NT2/D1 (cell line): ENCODE results near the gene MAGEH1.

Experiments used
- SUZ12 ChIP-seq: IDR thresholded peaks from 2 replicates; pipeline ENCODE4 v1.6.1; 2011; ENCODE audit not compliant: insufficient read length, insufficient read depth; ENCODE audit errors: extremely low read depth
- YY1 ChIP-seq: IDR thresholded peaks from 2 replicates; pipeline ENCODE4 v1.6.1; 2011; ENCODE audit not compliant: insufficient read length, insufficient read depth
- ZNF274 ChIP-seq: IDR thresholded peaks from 2 replicates; pipeline ENCODE4 v1.6.1; 2011; ENCODE audit warnings: mild to moderate bottlenecking, low read depth, low read length

DNA sequence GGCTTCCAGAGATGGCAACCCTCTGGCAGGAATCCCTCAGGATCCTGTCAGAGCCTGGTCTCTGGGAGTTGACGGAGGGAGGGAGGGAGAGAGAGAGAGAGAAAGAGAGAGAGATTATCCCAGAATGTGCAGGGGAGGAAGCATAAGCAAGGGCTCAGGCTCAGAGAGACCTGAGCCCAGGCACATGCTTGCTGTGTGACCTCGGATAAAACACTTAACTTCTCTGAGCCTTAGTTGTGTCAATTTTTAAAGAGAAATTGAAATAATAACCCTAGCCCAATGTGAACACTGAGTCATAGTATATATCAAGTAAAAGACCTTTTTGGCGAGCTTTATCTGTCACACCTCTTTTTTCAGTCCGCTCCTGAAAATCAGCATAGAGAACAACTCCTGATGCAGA, 38.2 kb downstream of the MAGEH1 start:
- TF ChIP-seq SUZ12 = no peak
- no peak for TF ChIP-seq ZNF274
- no peak for TF ChIP-seq YY1
